SK-N-SH treated with all-trans-retinoic acid at 6 μM for 48 hours (cell line): ENCODE measurements around the gene CHAF1A.

ENCODE experiments used
- BACH2 ChIP-seq: fragments of 250-450 bp; sonication (Bioruptor Pico); IDR thresholded peaks from 2 replicates; pipeline ENCODE4 v1.9.0; 2021; ENCODE audit warnings: mild to moderate bottlenecking, borderline replicate concordance
- CSDC2 ChIP-seq: fragments of 250-450 bp; sonication (Bioruptor Pico); IDR thresholded peaks from 2 replicates; pipeline ENCODE4 v1.5.0; 2020; ENCODE audit warnings: mild to moderate bottlenecking, moderate library complexity
- ISL1 ChIP-seq: fragments of 250-450 bp; sonication (Bioruptor Pico); IDR thresholded peaks from 2 replicates; pipeline ENCODE4 v2.1.2; 2022; ENCODE audit warnings: mild to moderate bottlenecking, moderate library complexity
- SNAI2 ChIP-seq: fragments of 250-450 bp; sonication (Bioruptor Pico); IDR thresholded peaks from 2 replicates; pipeline ENCODE4 v1.5.0; 2020; ENCODE audit warnings: mild to moderate bottlenecking, moderate library complexity

GRCh38 chr19:4487572-4487971 is 85.1 kb downstream of the CHAF1A start:
- TF ChIP-seq SNAI2 (CRISPR knock-in tag) (no peak), BACH2 (CRISPR knock-in tag) (no peak), ISL1 (CRISPR knock-in tag) (no peak), CSDC2 (no peak)
